HPDE6-E6E7 (cell line): ENCODE measurements around the gene RALGAPA2.

ENCODE experiments used
- DNase-seq: peaks from one replicate; pipeline ENCODE4 v3.0.0; 2011; ENCODE audit warnings: missing footprints; ENCODE audit errors: extremely low spot score

The RALGAPA2 gene

GRCh38 chr20:20683481-20684321 lies 28.7 kb downstream of the RALGAPA2 start:
- no peak for DNase-seq

- DNase-seq = no peak
Measured at GRCh38 chr20:20683020-20683419, 29.4 kb downstream of the RALGAPA2 start.

- DNase-seq = no peak
Measured at GRCh38 chr20:20680991-20681508, 31.4 kb downstream of the RALGAPA2 start.

GRCh38 chr20:20679316-20679715 lies 33.1 kb downstream of the RALGAPA2 start:
- no peak for DNase-seq

- no peak for DNase-seq
Measured at GRCh38 chr20:20677186-20677585, 35.3 kb downstream of the RALGAPA2 start.

DNA sequence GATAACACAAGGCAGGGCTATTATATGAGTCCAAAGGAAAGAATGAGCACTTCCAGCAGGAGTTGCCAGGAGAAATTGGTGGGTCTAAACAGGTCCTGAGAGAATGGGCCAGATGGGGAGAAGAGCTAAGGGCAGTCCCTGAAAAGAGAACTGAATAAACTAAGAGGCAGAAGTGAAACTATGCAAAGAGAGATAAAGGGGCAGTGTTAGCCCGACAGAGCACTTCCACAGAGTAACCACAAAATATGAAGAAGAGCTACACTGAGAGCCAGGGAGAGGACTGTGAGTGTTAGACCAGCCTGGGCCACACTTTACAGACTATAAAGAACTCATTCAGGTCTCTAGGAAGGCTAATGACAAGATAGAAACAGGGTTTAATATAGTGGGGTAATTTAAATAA lies 43.8 kb downstream of the RALGAPA2 start:
- DNase-seq = no peak

DNA sequence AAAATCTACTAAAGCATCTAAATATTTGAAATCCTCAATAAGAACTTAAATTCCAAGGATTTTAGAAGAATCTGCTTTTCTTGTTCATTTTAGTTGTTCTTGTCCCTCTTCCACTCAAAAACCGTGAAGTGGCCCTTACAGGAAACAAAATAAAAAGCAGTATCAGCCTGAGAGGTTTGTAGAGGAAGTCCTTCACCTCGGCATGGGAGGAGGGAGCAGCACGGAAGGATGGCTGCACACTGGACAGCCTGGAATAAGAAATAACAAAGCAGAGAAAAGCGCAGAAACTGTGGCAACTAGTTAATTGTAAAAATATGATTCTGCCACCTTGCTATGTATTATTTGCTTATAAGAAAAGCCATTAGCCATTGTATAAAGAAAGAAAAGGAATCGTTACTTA lies 46.1 kb downstream of the RALGAPA2 start:
- DNase-seq = no peak

GRCh38 chr20:20665606-20666332 lies 46.7 kb downstream of the RALGAPA2 start:
- DNase-seq = no peak

GRCh38 chr20:20664795-20665589 lies 47.5 kb downstream of the RALGAPA2 start:
- peak; percentile 29 for DNase-seq

DNA sequence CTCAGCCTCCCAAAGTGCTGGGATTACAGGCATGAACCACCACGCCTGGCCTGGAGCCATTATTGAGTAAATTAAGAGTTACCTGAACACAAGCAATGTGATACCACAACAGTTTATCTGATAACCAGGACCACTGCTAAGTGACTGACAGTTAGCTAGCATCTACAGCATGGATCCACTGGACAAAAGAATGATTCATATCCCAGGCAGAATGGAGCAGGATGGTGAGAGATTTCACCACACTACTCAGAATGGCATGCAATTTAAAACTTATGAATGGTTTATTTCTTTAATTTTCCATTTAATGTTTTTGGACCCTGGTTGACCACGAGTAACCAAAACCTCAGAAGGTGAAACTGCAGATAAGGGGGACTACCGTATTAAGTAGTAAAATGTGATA lies 48.6 kb downstream of the RALGAPA2 start:
- DNase-seq = no peak

- no peak for DNase-seq
Measured at GRCh38 chr20:20658871-20659431, 53.5 kb downstream of the RALGAPA2 start.

GRCh38 chr20:20658123-20658522 lies 54.3 kb downstream of the RALGAPA2 start:
- DNase-seq = no peak

DNA sequence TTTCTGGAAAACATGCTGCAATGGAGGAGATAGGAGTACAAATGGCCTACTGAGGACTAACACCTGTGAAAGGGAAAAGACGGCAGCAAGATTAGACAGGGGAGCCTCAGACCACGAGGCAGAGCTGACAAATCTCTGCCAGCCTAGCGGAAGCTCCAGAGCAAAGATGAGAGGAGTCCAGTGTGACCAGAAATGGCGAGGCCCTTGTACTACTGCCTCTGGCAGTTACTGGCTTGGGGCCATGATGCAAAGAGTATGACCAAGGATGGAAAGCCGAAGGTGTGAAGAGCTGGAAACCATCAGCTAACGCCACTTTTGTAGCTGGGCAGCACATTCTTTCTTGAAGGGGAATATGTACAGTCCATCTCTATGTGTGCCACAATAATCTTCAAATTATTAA lies 55.4 kb downstream of the RALGAPA2 start:
- no peak for DNase-seq

- no peak for DNase-seq
Measured at GRCh38 chr20:20655883-20656282, 56.6 kb downstream of the RALGAPA2 start.

- DNase-seq = no peak
Measured at GRCh38 chr20:20649945-20650344, 62.5 kb downstream of the RALGAPA2 start.

- DNase-seq = no peak
Measured at GRCh38 chr20:20643927-20644326, 68.5 kb downstream of the RALGAPA2 start.

DNA sequence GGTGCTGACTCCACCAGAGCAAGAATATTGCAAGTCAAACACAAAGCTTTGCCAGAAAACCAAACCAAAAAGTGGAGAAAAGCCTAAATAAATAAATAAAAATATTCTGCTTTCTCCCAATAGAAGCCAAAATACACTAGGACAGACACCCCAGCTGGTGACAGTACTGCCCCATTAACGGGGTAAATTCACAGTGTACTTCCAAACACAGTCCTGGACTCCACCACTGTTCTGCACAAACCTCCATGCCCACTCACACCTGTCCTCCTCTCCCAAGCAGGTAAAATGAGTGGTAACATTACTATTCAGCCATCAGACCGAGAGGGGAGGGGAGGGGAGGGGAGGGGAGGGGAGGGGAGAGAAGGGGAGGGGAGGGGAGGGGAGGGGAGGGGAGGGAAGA lies 70.7 kb downstream of the RALGAPA2 start:
- no peak for DNase-seq

GRCh38 chr20:20638878-20639277 lies 73.6 kb downstream of the RALGAPA2 start:
- no peak for DNase-seq

DNA sequence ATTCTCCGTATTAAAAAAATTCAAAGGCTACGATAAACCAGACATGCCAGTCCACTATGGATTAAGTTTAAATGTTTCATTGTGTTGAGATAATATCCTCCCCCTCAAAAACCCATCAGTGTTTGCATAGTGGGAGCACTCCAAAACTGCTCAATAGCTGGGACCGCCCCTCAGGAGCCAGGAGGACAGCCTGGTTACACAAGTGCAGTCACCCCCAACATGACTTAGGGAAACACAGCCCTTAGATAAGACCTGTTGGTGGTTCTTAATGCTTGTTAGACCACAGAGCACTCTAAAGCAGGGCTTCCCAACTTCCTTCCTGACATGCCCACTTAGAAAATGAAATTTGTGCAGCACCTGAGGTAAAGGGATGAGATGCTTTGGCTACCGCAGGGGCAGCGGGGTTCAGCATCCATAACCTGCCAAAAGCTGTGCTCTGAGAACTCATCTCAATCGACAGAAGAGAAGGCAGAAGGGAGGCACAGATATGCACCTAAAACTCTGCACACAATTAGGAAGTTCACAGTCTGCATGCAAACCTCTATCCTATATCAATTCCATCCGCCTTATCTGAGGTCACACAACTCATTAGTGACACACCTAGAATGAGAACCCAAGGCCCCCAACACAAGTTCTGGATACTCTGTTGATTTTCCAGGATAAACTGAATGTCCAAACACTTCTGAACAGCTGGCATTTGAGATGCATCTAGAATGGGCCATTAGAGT lies 74.3 kb downstream of the RALGAPA2 start:
- no peak for DNase-seq

GRCh38 chr20:20635006-20635405 lies 77.4 kb downstream of the RALGAPA2 start:
- no peak for DNase-seq

- DNase-seq = no peak
Measured at GRCh38 chr20:20632644-20633043, 79.8 kb downstream of the RALGAPA2 start.
